Cardiac muscle cell (in vitro differentiated cells and primary cell): Measurements from ENCODE around the gene ANKRD34C. TPM values are rescaled to one million over a fixed set of nuclear protein-coding genes. Genes with fewer than 3 reads are reported as not detected.

Experiments
- DNase-seq, 2 donors: peaks; one replicate each; pipeline versions ENCODE4 v3.0.0 to v3.0.0-alpha.2; 2010 to 2017; ENCODE audit warnings: low read depth in 1 of 2, low spot score in 1 of 2
- H3K27ac ChIP-seq: fragments of 200-600 bp; sonication (generic); 2 replicates; pipeline ENCODE4 v1.5.1; 2016
- H3K27me3 ChIP-seq: fragments of 200-600 bp; sonication (generic); 2 replicates; pipeline ENCODE4 v1.6.0; 2016; ENCODE audit warnings: control low read depth
- H3K36me3 ChIP-seq: fragments of 200-600 bp; sonication (generic); 2 replicates; pipeline ENCODE4 v1.5.1; 2016; ENCODE audit warnings: control low read depth
- H3K4me1 ChIP-seq: fragments of 200-600 bp; sonication (generic); 2 replicates; pipeline ENCODE4 v1.8.1; 2017; ENCODE audit warnings: low read depth, mild to moderate bottlenecking, mixed run types
- H3K4me3 ChIP-seq: fragments of 200-600 bp; sonication (generic); 2 replicates; pipeline ENCODE4 v1.5.1; 2016; ENCODE audit warnings: mild to moderate bottlenecking
- H3K9me3 ChIP-seq: fragments of 200-600 bp; sonication (generic); 2 replicates; pipeline ENCODE4 v1.5.1; 2017; ENCODE audit warnings: low read depth, mild to moderate bottlenecking, control low read depth
- polyA plus RNA-seq: library from polyadenylated mRNA; unstranded; fragments of >200 nt; fragmentation: Nextera tagmentation; extraction: Ambion mirVana; gene quantifications from 2 replicates; pipeline ENCODE4 v1.2.1, GENCODE V29; 2016
- total RNA-seq: library from RNA; depleted of rRNA; stranded (reverse); fragments of >200 nt; gene quantifications from 2 replicates; pipeline ENCODE4 v1.2.3, GENCODE V29; 2016
- TF ChIP-seq, protein P1 (sequence below): IDR thresholded peaks from 2 replicates; pipeline ENCODE4 v1.5.1; 2012; ENCODE audit warnings: low read depth, mild to moderate bottlenecking, low read length

The ANKRD34C gene
- total and polyA plus RNA-seq, 2 experiments from 2014 or later = not detected

DNA sequence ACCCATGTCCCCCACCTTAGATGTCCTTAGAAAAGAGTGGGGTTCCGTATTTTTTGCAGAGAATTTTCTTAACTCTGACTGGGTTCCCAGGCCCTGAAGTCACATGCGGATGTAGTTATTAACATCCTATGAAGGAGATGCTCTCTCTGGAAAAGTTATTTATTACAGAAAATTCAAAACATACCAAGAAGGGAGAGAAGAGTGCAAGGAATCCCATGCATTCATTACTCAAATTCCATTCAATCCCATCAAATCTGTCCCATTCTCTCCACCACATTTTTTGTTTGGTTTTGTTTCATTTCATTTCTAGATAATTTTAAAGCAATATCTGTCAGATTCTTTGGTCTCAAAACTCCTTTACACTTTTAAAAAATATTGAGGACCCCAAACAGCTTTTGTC is 34.3 kb upstream of the ANKRD34C start:
- no peaks in the 10 kb centered on the region for H3K27me3 ChIP-seq
- no peaks in the 10 kb centered on the region for H3K36me3 ChIP-seq
- H3K4me3 ChIP-seq = no peak overlapping the region
- TF ChIP-seq, protein P1, sequence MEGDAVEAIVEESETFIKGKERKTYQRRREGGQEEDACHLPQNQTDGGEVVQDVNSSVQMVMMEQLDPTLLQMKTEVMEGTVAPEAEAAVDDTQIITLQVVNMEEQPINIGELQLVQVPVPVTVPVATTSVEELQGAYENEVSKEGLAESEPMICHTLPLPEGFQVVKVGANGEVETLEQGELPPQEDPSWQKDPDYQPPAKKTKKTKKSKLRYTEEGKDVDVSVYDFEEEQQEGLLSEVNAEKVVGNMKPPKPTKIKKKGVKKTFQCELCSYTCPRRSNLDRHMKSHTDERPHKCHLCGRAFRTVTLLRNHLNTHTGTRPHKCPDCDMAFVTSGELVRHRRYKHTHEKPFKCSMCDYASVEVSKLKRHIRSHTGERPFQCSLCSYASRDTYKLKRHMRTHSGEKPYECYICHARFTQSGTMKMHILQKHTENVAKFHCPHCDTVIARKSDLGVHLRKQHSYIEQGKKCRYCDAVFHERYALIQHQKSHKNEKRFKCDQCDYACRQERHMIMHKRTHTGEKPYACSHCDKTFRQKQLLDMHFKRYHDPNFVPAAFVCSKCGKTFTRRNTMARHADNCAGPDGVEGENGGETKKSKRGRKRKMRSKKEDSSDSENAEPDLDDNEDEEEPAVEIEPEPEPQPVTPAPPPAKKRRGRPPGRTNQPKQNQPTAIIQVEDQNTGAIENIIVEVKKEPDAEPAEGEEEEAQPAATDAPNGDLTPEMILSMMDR = no peak
- H3K4me1 ChIP-seq = peaks cover 6% of the 10 kb centered on the region
- H3K27ac ChIP-seq = no peak overlapping the region
- no peaks in the 10 kb centered on the region for H3K9me3 ChIP-seq
- no peak for DNase-seq

DNA sequence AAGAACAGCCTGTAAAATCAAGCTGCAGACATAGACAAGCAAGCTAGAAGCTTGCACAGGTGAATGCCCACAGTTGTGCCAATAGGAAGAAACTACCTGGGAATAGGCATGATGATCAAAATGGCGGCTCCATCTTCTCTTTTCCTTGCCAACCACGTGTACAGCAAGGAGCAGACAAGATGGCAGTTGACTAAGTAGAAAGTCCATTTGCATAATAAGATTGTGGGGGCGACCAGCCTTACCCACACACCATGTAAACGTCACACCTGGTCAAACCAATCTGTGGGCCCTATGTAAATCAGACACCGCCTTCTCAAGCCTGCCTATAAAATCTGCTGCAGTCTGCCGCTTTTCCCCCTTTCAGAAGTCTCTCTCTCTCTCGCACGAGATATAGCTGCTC is 25.1 kb upstream of the ANKRD34C start:
- H3K9me3 ChIP-seq = no peaks in the 10 kb centered on the region
- no peaks in the 10 kb centered on the region for H3K36me3 ChIP-seq
- H3K27ac ChIP-seq = no peak overlapping the region
- TF ChIP-seq, protein P1 = no peak
- no peaks in the 10 kb centered on the region for H3K27me3 ChIP-seq
- DNase-seq = no peak
- no peak overlapping the region for H3K4me3 ChIP-seq
- H3K4me1 ChIP-seq = no peaks in the 10 kb centered on the region

DNA sequence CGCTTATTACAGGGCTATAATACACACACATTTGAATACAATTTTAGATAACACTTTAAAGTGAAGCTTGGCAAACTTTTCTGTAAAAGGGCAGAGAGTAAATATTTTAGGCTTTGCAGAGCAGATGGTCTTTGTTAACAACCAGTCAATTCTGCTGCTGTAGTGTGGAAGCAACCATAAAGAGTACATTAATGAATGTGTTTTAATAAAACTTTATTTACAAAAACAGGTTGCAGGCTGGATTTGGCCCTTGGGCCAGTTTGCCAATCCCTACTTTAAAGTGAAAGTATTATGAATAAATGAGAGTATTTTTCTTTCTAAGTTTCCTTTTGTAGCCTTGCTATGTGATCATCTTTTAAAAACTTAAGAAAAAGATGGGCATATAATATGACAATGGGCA is 20.7 kb upstream of the ANKRD34C start:
- H3K27me3 ChIP-seq = no peaks in the 10 kb centered on the region
- TF ChIP-seq, protein P1 = no peak
- no peak overlapping the region for H3K4me3 ChIP-seq
- no peak for DNase-seq
- H3K27ac ChIP-seq = no peak overlapping the region
- no peaks in the 10 kb centered on the region for H3K36me3 ChIP-seq
- no peaks in the 10 kb centered on the region for H3K9me3 ChIP-seq
- H3K4me1 ChIP-seq = no peaks in the 10 kb centered on the region

DNA sequence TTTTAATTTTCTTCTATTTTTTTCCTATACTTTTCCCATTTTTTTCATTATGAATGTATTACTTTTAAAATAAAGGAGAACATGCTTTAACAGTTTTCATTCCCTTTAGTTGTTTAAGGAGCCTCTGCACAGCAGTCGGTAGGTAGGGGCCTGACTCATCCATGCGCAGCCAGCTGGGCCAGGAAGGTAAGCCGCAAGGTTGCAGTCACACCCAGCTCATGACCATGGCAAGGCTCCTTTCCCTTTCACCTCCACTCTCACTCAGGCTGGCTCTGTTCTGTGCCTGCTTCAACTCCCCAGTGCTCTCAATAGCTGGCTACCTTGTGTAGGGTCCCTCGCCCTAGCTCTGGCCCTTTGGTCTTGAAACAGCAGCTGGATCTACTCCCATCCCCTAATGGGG is 17.4 kb upstream of the ANKRD34C start:
- Histone ChIP-seq H3K4me1 (no peaks in the 10 kb centered on the region), H3K36me3 (no peaks in the 10 kb centered on the region), H3K27me3 (no peaks in the 10 kb centered on the region), H3K4me3 (no peak overlapping the region), H3K27ac (no peak overlapping the region), H3K9me3 (no peaks in the 10 kb centered on the region)
- TF ChIP-seq, protein P1 = no peak
- no peak for DNase-seq

DNA sequence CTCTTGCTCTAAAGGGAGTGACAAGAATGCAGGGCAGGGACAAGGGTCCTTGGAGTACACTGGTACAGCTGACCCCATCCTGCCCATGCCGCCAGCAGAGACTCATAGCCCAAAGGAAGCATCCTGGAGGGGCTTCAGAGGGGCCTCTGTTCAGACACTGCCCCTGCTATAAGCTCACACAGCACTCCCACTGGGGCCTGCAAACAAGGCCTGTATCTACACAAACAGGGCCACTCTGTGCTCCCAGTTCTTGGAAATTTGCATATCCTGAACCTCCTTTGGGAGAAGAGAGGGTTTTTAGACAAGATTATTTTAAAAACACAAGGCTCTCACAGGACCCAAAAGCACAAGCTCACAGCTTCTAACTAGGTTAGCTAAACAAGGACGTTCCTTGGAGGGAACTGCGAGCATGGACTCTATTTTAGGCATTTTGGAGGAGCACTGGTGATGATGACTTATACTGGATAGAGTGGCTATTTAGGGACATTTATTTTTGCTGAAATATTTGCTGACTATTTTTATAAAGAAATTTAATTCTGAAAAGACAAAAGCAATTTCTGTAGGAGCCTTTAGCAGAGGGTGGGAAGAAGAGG is 16.4 kb upstream of the ANKRD34C start:
- DNase-seq = no peak
- no peaks in the 10 kb centered on the region for H3K27me3 ChIP-seq
- H3K27ac ChIP-seq = no peak overlapping the region
- no peak overlapping the region for H3K4me3 ChIP-seq
- TF ChIP-seq, protein P1 = no peak
- H3K4me1 ChIP-seq = no peaks in the 10 kb centered on the region
- H3K36me3 ChIP-seq = no peaks in the 10 kb centered on the region
- H3K9me3 ChIP-seq = no peaks in the 10 kb centered on the region
